HS-27A (cell line): ENCODE data around the gene LRRC23.
A peak's percentile ranks its signal among the peaks of the same experiment; 100 is the strongest.

Experiments used
- DNase-seq: peaks from one replicate; pipeline ENCODE4 v3.0.0-alpha.2; 2012; ENCODE audit warnings: low read depth, missing footprints

LRRC23 gene

GRCh38 chr12:6943722-6944380 lies 39.2 kb downstream of the LRRC23 start, which contains the start of the genes C12orf57 and RNU7-1:
Gene C12orf57, plus strand, starts transcription at chr12:6944022. Its CDS starts 100 bp downstream, at chr12:6944122.
Gene RNU7-1, plus strand, starts transcription at chr12:6943816.
- no peak for DNase-seq

- peak; percentile 77 for DNase-seq
Measured at GRCh38 chr12:6944381-6945186, 40.0 kb downstream of the LRRC23 start.

GRCh38 chr12:6945613-6946012 lies 41.0 kb downstream of the LRRC23 start:
- DNase-seq, result no peak

DNA sequence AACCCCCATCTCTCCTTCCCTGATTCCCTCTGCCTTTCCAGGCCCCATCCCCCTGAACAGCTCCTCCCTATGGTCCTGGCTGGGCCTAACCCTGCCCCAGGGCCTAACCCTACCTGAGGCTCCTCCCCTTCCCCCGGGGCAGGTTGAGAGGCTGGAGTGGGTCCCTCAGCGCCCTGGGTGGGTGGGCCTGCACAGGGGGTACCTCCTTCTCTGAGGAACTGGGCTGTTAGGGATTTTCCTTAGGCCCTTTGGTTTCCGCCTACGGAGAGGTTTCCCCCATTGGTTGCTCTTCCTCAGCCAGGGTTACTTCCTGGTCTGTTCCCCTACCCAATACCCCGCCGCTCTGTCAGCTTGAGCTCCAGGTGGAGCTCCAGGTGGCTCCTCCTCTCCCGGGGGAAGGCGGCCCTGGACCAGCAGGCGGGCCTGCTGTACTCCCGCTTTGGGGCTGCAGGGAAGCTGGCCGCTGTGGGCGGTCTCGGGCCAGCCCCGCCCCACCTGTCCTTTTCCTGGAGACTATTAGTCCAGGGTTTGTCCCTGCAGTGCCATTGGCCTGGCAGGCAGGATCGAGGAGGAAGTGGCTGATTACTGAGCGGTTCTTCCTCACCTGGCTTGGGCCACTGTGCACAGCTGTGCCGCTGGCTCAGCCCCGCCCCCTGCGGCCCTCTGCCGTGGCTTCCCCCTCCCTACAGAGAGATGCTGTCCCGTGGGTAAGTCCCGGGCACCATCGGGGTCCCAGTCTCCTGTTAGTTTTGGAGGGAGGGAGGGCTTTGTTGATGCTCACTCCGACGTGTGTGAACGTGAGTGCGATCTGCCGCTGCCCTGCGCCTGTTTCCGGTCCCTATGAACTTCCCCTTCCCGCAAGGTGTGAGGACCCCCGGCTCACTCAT lies 41.7 kb downstream of the LRRC23 start:
- no peak for DNase-seq

DNA sequence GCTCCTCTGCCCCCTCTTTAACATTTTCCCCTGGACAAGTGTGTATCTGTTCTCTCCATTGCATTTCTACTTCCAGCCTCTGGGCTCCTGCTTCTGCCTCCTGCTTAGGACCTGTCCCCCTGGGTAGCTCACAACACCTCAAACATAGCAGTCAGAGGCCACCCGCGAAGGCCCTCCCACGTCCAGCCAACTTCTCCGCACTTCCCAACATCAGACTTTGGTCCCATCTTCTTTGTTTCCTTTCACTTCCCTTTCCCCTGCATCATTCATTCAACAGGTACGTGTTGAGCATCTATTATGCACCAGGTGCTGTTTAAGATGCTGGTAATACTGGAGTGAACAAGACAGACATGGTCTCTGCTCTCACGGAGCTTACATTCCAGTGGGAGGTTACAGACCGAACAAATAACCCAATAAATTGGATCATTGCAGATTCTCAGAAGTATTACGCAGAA lies 42.3 kb downstream of the LRRC23 start:
- DNase-seq, result no peak

GRCh38 chr12:6947615-6948014 lies 43.0 kb downstream of the LRRC23 start:
- no peak for DNase-seq

- DNase-seq, result no peak
Measured at GRCh38 chr12:6948873-6949594, 44.4 kb downstream of the LRRC23 start.

DNA sequence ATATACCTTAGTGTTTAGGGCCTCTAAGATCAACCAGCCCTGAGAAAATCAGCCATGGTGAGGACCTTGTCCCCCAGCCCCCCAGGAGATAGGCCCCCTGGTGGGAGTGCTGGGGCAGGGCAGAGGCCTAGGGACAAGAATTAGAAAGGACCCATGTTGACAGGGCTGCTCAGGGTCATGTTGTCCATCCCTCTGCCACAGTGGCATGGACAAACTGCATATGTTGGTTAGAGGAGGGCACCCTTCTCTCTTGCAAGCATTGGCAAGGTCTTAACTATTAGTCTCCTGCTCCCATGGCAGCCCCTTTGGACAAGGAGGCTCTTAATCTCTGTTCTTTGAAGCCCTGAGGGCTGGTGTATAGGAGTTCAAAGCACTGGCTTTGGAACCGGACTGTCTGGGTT lies 45.8 kb downstream of the LRRC23 start:
- no peak for DNase-seq

GRCh38 chr12:6950811-6951540 lies 46.4 kb downstream of the LRRC23 start, which contains the start of gene PTPN6:
Gene PTPN6, plus strand, starts transcription at chr12:6951356. Its CDS starts 157 bp downstream, at chr12:6951513.
- no peak for DNase-seq

- no peak for DNase-seq
Measured at GRCh38 chr12:6951551-6952120, 47.0 kb downstream of the LRRC23 start.

- no peak for DNase-seq
Measured at GRCh38 chr12:6952121-6952862, 47.7 kb downstream of the LRRC23 start.

- no peak for DNase-seq
Measured at GRCh38 chr12:6952863-6953441, 48.3 kb downstream of the LRRC23 start.

- no peak for DNase-seq
Measured at GRCh38 chr12:6953442-6954315, 49.1 kb downstream of the LRRC23 start.

DNA sequence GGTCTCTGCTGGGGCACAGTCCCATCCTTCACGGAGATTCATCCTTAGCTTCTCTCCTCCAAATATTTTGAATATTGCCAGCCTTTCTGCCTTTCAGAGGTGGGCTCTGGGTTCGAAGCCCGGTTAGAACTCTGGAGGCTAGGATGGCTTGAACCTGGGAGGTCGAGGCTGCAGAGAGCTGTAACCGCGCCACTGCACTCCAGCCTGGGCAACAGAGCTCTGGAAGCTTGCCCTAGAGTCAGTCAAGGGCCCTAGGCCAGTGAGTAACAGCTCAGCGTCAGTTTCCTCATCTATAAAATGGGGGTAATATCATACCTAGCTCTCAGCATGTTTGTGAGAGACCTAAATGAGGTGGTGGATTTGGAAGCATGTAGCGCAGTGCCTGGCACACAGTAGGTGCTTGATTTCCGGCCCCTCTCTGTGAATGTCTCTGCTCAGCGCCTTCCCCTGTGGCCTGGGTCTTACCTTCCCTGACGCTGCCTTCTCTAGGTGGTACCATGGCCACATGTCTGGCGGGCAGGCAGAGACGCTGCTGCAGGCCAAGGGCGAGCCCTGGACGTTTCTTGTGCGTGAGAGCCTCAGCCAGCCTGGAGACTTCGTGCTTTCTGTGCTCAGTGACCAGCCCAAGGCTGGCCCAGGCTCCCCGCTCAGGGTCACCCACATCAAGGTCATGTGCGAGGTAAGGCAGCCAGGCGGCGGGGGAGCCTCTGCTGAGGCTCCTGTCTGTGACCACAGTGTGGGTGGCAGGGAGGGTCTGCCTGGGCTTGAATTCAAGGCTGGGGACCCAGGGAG lies 49.9 kb downstream of the LRRC23 start:
- no peak for DNase-seq

DNA sequence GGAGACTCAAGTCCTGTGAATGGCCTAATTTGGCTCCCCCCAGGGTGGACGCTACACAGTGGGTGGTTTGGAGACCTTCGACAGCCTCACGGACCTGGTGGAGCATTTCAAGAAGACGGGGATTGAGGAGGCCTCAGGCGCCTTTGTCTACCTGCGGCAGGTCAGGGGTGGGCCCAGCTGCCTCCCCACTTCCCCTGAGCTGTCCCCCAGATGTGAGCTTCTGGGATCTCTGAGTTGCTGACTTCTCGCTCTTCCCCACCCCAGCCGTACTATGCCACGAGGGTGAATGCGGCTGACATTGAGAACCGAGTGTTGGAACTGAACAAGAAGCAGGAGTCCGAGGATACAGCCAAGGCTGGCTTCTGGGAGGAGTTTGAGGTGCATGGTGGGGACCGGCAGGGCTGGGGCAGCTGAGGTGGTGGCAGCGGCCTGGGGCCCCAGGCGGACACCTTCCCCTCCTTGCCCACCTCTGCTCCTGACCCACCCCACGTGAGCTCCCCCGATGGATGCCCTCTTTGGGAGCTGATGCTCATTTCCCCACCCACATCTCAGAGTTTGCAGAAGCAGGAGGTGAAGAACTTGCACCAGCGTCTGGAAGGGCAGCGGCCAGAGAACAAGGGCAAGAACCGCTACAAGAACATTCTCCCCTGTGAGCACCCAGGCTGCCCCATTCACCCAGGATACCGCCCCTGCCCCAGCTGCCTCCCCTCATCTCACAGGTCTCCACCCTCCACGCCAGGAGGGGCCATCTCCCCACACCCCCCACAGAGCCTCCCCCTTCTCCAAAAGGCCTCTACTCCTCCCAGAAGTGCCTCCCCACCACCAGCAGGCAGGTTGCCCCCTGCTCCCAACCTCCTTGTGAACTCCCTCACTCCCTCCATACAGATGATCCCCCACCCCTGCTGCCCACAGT lies 50.7 kb downstream of the LRRC23 start:
- no peak for DNase-seq

GRCh38 chr12:6956021-6956727 lies 51.6 kb downstream of the LRRC23 start:
- DNase-seq, result no peak
